ENCODE results near the gene CCDC92. TPM values are rescaled to one million over a fixed set of nuclear protein-coding genes. Genes with fewer than 3 reads are reported as not detected.

Gene CCDC92
- total RNA-seq, 1 donor from 2014 or later = 8.3 TPM

Other genes starting within 250 kb of the CCDC92 start
- gene DNAH10, start 210.5 kb downstream of the CCDC92 start, total RNA-seq = 0.12 and 0.31 TPM in 2 replicates
- gene ZNF664, start 384 bp upstream of the CCDC92 start, total RNA-seq = 66.9 and 68.1 TPM in 2 replicates